ACHN (cell line): ENCODE measurements around the gene CABYR.
"Not testable (repeated sequence)": the region's sequence is repeated elsewhere in the genome, so short reads cannot be mapped to it uniquely, and the experiment has no call there.

Source experiments
- DNase-seq: peaks from one replicate; pipeline ENCODE4 v3.0.0-alpha.2; 2015
- in situ Hi-C: cut with HindIII; loops from 2 replicates; pipeline ENCODE4 v1.10.0; 2017; ENCODE audit warnings: low sequenced_read_pairs, low pct_ligation_motif_present, low pct_unique_long_range_greater_than_20kb

The CABYR gene

GRCh38 chr18:24126155-24126961 lies 12.5 kb upstream of the CABYR start:
- in situ Hi-C loops, result no loop called here
- DNase-seq, result no peak

GRCh38 chr18:24127735-24128134 lies 11.1 kb upstream of the CABYR start:
- DNase-seq, result no peak
- in situ Hi-C loops, result no loop called here

- no peak for DNase-seq
- in situ Hi-C loops, result no loop called here
These were observed 10.2 kb upstream of the CABYR start for GRCh38 chr18:24128700-24129099.

GRCh38 chr18:24130494-24130893 lies 8.4 kb upstream of the CABYR start:
- no peak for DNase-seq
- in situ Hi-C loops, result no loop called here

- no peak for DNase-seq
- in situ Hi-C loops, result no loop called here
These were observed 1.9 kb upstream of the CABYR start for GRCh38 chr18:24136967-24137373.

GRCh38 chr18:24138409-24138788 lies 463 bp upstream of the CABYR start:
- peak; percentile 9 for DNase-seq

GRCh38 chr18:24140697-24141096 lies 1.8 kb downstream of the CABYR start:
- in situ Hi-C loops, result no loop called here
- no peak for DNase-seq

More at GRCh38 chr18:24138409-24138788, 463 bp upstream of the CABYR start:
- in situ Hi-C loops, result no loop called here

GRCh38 chr18:24142376-24142775 lies 3.5 kb downstream of the CABYR start:
- in situ Hi-C loops, result no loop called here

GRCh38 chr18:24149591-24149990 lies 10.7 kb downstream of the CABYR start:
- in situ Hi-C loops, DNase-seq: not testable (repeated sequence)

More at GRCh38 chr18:24142376-24142775, 3.5 kb downstream of the CABYR start:
- no peak for DNase-seq

- no peak for DNase-seq
- in situ Hi-C loops, result no loop called here
These were observed 14.5 kb downstream of the CABYR start for GRCh38 chr18:24153397-24153796.

GRCh38 chr18:24157855-24158254 lies 19.0 kb downstream of the CABYR start:
- in situ Hi-C loops, result no loop called here
- no peak for DNase-seq

- in situ Hi-C loops, result no loop called here
- no peak for DNase-seq
These were observed 21.2 kb downstream of the CABYR start for GRCh38 chr18:24160086-24160485.

GRCh38 chr18:24161304-24161703 lies 22.4 kb downstream of the CABYR start:
- in situ Hi-C loops, result no loop called here
- no peak for DNase-seq

GRCh38 chr18:24168496-24168895 lies 29.6 kb downstream of the CABYR start:
- DNase-seq, result no peak
- in situ Hi-C loops, result no loop called here

GRCh38 chr18:24170360-24170759 lies 31.5 kb downstream of the CABYR start:
- no peak for DNase-seq
- in situ Hi-C loops, result no loop called here

GRCh38 chr18:24173997-24174396 lies 35.1 kb downstream of the CABYR start:
- DNase-seq, result no peak
- in situ Hi-C loops, result no loop called here

GRCh38 chr18:24176727-24177416 lies 38.0 kb downstream of the CABYR start:
- peak; percentile 53 for DNase-seq
- in situ Hi-C loops, result no loop called here

- no peak for DNase-seq
- in situ Hi-C loops, result no loop called here
These were observed 38.8 kb downstream of the CABYR start for GRCh38 chr18:24177499-24178133.

- in situ Hi-C loops, result no loop called here
These were observed 41.2 kb downstream of the CABYR start for GRCh38 chr18:24180048-24180447.

More at GRCh38 chr18:24180048-24180447, 41.2 kb downstream of the CABYR start:
- DNase-seq, result no peak
